Retinal pigment epithelial cell (primary cell): Measurements from ENCODE around the gene TIGD3.
A peak's percentile ranks its signal among the peaks of the same experiment; 100 is the strongest.

ENCODE experiments used
- DNase-seq: peaks from one replicate; pipeline ENCODE4 v3.0.0-alpha.2; 2010; ENCODE audit warnings: low read depth
- H3K4me3 ChIP-seq: 2 replicates; pipeline ENCODE4 v1.5.1; 2011; ENCODE audit warnings: mild to moderate bottlenecking, low read length, control low read depth, moderate library complexity
- TF ChIP-seq, protein P1 (sequence below): conservative IDR thresholded peaks from 2 replicates; pipeline ENCODE4 v1.5.1; 2011; ENCODE audit warnings: low read depth, low read length, control low read depth, inconsistent platforms

TIGD3 gene

DNA sequence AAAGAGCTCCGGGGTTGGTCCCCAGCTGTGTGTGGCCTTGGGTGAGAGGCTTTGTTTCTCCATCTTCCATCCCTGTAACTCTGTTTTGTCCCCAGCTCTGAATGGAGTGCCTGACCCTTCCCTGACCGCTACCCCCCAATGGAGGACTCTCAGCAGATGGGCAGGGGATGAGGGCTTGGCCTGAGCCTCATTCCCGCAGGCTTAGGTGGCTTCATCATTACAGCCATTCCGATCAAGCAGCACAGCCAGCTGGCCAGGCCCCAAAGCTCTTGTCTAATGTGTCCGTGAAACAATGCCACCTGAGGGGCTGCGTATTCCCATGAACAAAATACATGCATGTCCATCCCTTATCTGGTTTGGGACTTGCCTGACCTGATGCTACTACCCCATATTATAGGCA lies 43.8 kb upstream of the TIGD3 start:
- DNase-seq = no peak
- no peak overlapping the region for H3K4me3 ChIP-seq
- TF ChIP-seq, protein P1, sequence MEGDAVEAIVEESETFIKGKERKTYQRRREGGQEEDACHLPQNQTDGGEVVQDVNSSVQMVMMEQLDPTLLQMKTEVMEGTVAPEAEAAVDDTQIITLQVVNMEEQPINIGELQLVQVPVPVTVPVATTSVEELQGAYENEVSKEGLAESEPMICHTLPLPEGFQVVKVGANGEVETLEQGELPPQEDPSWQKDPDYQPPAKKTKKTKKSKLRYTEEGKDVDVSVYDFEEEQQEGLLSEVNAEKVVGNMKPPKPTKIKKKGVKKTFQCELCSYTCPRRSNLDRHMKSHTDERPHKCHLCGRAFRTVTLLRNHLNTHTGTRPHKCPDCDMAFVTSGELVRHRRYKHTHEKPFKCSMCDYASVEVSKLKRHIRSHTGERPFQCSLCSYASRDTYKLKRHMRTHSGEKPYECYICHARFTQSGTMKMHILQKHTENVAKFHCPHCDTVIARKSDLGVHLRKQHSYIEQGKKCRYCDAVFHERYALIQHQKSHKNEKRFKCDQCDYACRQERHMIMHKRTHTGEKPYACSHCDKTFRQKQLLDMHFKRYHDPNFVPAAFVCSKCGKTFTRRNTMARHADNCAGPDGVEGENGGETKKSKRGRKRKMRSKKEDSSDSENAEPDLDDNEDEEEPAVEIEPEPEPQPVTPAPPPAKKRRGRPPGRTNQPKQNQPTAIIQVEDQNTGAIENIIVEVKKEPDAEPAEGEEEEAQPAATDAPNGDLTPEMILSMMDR = no peak

DNA sequence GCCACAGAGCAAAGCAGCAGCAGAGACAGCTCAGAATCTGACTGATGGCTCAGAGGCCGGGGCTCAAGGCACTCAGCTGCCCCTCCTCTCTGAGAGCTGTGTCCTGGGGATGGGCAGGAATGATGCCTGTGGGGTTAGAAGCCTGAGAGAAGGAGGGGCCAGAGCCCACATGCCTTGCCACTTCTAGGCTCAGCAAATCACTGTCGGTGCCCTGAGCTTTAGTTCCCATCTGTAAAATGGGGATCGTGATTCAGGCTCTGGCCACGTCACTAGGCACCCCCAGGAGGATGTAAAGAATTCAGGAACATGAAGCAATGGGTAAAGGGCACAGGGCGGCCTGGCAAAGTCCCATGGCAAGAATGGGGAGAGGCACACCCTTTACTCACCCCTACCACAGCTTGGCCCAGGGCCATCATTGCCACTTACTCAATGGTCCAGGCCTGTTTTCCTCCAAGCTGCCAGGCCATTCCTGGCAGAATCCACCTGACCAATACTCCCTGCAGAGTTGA lies 43.3 kb upstream of the TIGD3 start:
- TF ChIP-seq, protein P1 = no peak
- H3K4me3 ChIP-seq = no peak overlapping the region
- DNase-seq = no peak

DNA sequence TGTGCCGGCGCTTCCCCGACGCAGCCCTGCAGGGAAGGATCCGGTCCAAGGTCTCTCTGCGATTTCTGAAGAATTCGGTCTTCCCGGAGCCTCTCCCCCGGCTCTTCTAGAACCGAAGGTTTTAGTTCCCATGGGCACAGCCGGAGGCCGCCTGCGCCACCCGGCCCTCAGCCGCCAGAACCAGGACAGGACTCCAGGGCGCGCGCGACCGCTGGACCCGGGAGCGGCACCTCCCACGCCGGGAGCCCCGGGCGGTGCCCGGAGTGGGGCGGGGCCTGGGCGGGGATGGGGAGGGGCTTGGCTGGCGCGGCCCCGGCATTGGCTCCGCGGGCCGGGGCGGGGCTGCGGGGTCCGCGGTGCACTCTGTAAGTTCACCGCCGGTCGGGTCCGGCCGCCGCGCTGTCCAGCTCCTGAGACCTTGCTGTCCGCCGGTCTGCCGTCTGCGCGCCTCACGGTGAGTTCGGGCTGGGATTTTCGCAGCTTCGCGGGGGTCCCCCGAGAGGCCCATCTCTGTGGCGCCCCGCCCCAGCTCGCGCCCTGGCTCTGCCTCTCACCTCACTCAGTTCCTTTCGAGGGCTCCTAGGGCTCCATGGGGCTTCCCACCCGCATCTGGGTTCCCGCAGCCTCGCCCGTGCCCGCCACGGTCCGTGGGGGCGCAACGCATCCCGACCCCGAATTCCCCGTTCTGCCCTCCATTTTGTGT lies 39.9 kb upstream of the TIGD3 start, which contains the start of gene CDC42EP2:
CDC42EP2 (plus strand) TSS at position 366 of the 703 bp plus-strand sequence. CDS start 6,033 bp downstream, outside the sequence.
- DNase-seq = no peak
- peak within 1 kb of the TSS; percentile 76 for H3K4me3 ChIP-seq
- TF ChIP-seq, protein P1 = no peak

DNA sequence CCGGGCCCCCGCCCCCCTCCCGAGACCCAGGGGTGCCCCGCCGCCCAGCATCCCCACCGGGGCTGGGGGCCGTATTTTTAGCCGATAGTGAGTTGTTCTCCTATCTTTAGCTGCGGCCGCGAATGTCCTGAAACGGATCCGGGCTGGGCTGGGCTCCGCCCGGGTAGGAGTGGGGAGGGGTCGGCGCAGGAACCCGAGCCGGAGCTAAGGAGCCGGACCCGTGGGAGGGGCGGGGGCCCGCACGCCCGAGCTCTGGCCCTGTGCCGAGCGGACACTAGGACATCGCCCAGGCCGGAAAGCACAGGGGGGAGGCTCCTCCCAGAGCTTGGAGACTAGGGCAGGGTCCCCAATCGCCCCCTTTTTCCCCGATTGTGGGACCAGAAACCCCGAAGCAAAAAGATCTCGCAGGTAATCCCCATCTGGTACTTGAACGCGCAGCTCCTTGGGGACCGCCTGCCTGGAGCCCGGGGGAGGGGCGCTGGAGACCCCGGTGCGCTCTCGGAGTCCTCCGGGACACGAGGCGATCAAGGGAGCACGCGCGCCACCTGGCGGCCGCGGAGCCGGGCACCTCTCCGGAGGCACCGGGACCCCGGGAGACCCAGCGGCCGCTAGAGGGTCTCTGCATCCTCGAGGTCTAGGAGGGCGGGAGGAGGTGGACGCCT lies 39.2 kb upstream of the TIGD3 start:
- TF ChIP-seq, protein P1 = peak; percentile 86
- peak overlapping the region; percentile 76 for H3K4me3 ChIP-seq

DNA sequence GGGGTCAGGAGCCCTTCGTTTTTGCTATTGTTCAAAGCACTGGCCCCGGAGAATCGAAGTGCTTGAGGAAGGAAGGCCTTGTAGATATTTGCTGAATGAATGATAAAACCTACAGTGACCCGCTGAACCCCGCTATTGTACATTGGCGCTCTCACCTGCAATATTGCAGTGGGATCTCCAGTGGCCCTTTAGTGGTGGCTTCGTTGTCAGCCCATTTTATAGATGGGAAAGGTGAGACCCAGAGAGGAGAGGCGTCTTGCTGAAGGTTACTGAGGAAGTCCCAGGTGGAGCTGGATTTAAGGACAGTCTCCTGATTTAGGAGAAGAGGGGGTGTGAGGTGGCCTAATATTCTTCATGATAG lies 38.7 kb upstream of the TIGD3 start:
- no peak for DNase-seq
- TF ChIP-seq, protein P1 = no peak

More for the DNA sequence above, 39.2 kb upstream of the TIGD3 start:
- DNase-seq = no peak

DNA sequence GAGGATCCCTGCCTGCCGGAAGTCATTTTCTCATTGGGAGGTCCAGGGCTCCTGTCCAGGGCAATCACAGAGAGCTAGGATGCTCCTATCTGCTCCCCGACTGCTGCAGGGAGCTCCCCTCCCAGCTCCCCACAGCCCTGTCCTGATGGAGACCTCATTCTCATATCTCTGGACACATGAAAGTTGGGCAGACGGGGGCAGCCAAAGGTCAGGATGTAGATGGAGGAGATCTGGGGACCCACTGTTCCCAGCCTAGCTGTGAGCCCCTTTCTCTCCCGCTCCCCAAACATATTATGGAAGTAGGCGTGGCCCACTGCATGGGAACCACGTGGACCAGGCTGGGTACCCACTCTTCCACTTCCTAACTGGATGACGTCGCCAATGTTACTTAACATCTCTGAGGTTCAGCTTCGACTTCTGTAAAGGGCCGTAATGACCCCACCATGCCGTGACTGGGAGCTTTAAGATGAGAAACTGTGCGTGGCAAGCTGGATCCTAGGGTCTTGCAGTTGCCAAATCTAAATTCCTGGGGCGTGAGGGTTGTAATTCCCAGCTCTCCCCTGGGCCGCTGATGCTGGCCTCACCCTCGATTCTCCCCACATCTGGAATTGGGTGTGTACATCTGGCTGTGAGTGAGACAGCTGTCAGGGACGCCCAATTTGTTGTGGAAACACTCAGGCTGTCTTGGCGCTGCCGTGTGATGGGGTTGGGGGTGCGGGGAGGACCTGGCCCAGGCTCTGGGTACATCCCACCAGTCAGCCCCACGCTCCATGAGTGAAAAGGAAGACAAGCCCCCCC lies 38.1 kb upstream of the TIGD3 start:
- DNase-seq = no peak
- TF ChIP-seq, protein P1 = no peak
- H3K4me3 ChIP-seq = peak overlapping the region; percentile 76

More for the DNA sequence above, 38.7 kb upstream of the TIGD3 start:
- H3K4me3 ChIP-seq = peak overlapping the region; percentile 76
